HepG2 (cell line): ENCODE results near the gene FITM1. TPM values are rescaled to one million over a fixed set of nuclear protein-coding genes. Genes with fewer than 3 reads are reported as not detected.
A peak's percentile ranks its signal among the peaks of the same experiment; 100 is the strongest.

ENCODE experiments used
- DR1 ChIP-seq: sonication (generic); formaldehyde crosslinking; IDR thresholded peaks from 2 replicates; pipeline ENCODE4 v1.8.0; 2021; ENCODE audit warnings: mild to moderate bottlenecking, missing genetic modification reagents, inconsistent platforms
- FOXP4 ChIP-seq: sonication (generic); formaldehyde crosslinking; IDR thresholded peaks from 2 replicates; pipeline ENCODE4 v1.4.0; 2020; ENCODE audit warnings: missing genetic modification reagents
- HDAC6 ChIP-seq: fragments of 200-600 bp; sonication (generic); IDR thresholded peaks from 2 replicates; pipeline ENCODE4 v1.7.0; 2017; ENCODE audit warnings: mild to moderate bottlenecking, antibody characterized with exemption, low read length, low read depth
- HIC2 ChIP-seq: sonication (generic); formaldehyde crosslinking; IDR thresholded peaks from 2 replicates; pipeline ENCODE4 v1.9.0; 2022; ENCODE audit warnings: low read depth, missing genetic modification reagents
- HMG20A ChIP-seq: IDR thresholded peaks from 2 replicates; pipeline ENCODE4 v1.6.1; 2016; ENCODE audit warnings: borderline replicate concordance
- MEF2D ChIP-seq: sonication (generic); formaldehyde crosslinking; IDR thresholded peaks from 2 replicates; pipeline ENCODE4 v1.5.1; 2020; ENCODE audit warnings: mild to moderate bottlenecking, missing genetic modification reagents
- MIER3 ChIP-seq: IDR thresholded peaks from 2 replicates; pipeline ENCODE4 v1.6.1; 2016; ENCODE audit warnings: missing compliant biosample characterization, borderline replicate concordance
- NR3C1 ChIP-seq: sonication (generic); formaldehyde crosslinking; IDR thresholded peaks from 2 replicates; pipeline ENCODE4 v1.4.0; 2020; ENCODE audit warnings: missing genetic modification reagents
- PATZ1 ChIP-seq: sonication (generic); formaldehyde crosslinking; IDR thresholded peaks from 2 replicates; pipeline ENCODE4 v1.4.0; 2020; ENCODE audit warnings: missing genetic modification reagents
- PAX8 ChIP-seq: sonication (generic); formaldehyde crosslinking; IDR thresholded peaks from 2 replicates; pipeline ENCODE4 v1.8.0; 2022; ENCODE audit warnings: mild to moderate bottlenecking, missing genetic modification reagents, borderline replicate concordance
- PCBP1 ChIP-seq: fragments of 200-400 bp; formaldehyde crosslinking; IDR thresholded peaks from 2 replicates; pipeline ENCODE4 v1.6.1; 2017; ENCODE audit warnings: mild to moderate bottlenecking, low read depth, low read length, borderline replicate concordance
- SNRNP70 ChIP-seq: fragments of 200-400 bp; formaldehyde crosslinking; IDR thresholded peaks from 2 replicates; pipeline ENCODE4 v1.6.1; 2017; ENCODE audit warnings: mild to moderate bottlenecking, low read depth, low read length, moderate library complexity
- ZBTB8A ChIP-seq: sonication (generic); formaldehyde crosslinking; IDR thresholded peaks from 2 replicates; pipeline ENCODE4 v1.4.0; 2020; ENCODE audit warnings: mild to moderate bottlenecking, low read depth, missing genetic modification reagents, borderline replicate concordance
- ZKSCAN5 ChIP-seq: sonication (generic); formaldehyde crosslinking; IDR thresholded peaks from 2 replicates; pipeline ENCODE4 v1.5.1; 2020; ENCODE audit warnings: mild to moderate bottlenecking, missing genetic modification reagents
- ZMYM2 ChIP-seq: sonication (generic); formaldehyde crosslinking; IDR thresholded peaks from 2 replicates; pipeline ENCODE4 v1.8.0; 2022; ENCODE audit warnings: mild to moderate bottlenecking, missing genetic modification reagents
- ZNF260 ChIP-seq: sonication (generic); formaldehyde crosslinking; IDR thresholded peaks from 2 replicates; pipeline ENCODE4 v1.4.0; 2020; ENCODE audit warnings: missing genetic modification reagents, low read depth, mild to moderate bottlenecking, borderline replicate concordance
- ZNF549 ChIP-seq: sonication (generic); formaldehyde crosslinking; IDR thresholded peaks from 2 replicates; pipeline ENCODE4 v1.5.0; 2020; ENCODE audit warnings: missing genetic modification reagents
- ZNF761 ChIP-seq: sonication (generic); formaldehyde crosslinking; conservative IDR thresholded peaks from 2 replicates; pipeline ENCODE4 v1.4.0; 2020; ENCODE audit warnings: mild to moderate bottlenecking, missing genetic modification reagents
- ZNF772 ChIP-seq: sonication (generic); formaldehyde crosslinking; IDR thresholded peaks from 2 replicates; pipeline ENCODE4 v1.5.0; 2020; ENCODE audit warnings: mild to moderate bottlenecking, missing genetic modification reagents
- ZNF800 ChIP-seq: sonication (generic); formaldehyde crosslinking; IDR thresholded peaks from 2 replicates; pipeline ENCODE4 v1.4.0; 2020; ENCODE audit warnings: missing genetic modification reagents
- ZSCAN21 ChIP-seq: sonication (generic); formaldehyde crosslinking; IDR thresholded peaks from 2 replicates; pipeline ENCODE4 v1.8.0; 2022; ENCODE audit warnings: mild to moderate bottlenecking, missing genetic modification reagents, moderate library complexity, borderline replicate concordance
- polyA plus RNA-seq, 8 experiments: library from polyadenylated mRNA; depleted of rRNA in 3 of 8; stranded (reverse) in 7 of 8; unstranded in 1 of 8; fragments of >200 nt; fragmentation: Illumina TruSeq in 4 of 8; extraction: Trizol in 4 of 8; gene quantifications; 2 replicates each; pipeline versions ENCODE4 v1.2.1 to v1.2.3, GENCODE V29; 2011 to 2016; ENCODE audit warnings: low read depth in 4 of 8, missing spikeins in 1 of 8, mixed read lengths in 1 of 8; ENCODE audit not compliant: insufficient read depth in 1 of 8
- total RNA-seq, 5 experiments: library from RNA; depleted of rRNA; stranded (reverse); fragments of >200 nt; fragmentation: Illumina TruSeq; extraction: Trizol; gene quantifications; 2 replicates each; pipeline ENCODE4 v1.2.3, GENCODE V29; 2016; ENCODE audit warnings: low read depth in 1 of 5

FITM1 gene
- total and polyA plus RNA-seq, 2 of the 13 experiments (the other 11 are each of a cell fraction or from before 2014, with no cell fraction given), result 2.7 to 5.8 TPM

GRCh38 chr14:24146453-24146977, 16.1 kb downstream of the FITM1 start, which contains the start of gene PSME2 (continued):
- TF ChIP-seq SNRNP70, result no peak
- no peak for TF ChIP-seq PCBP1
- no peak for TF ChIP-seq HDAC6
- TF ChIP-seq PATZ1 (CRISPR knock-in tag), result peak; percentile 99
- no peak for TF ChIP-seq ZNF761
- peak; percentile 91 for TF ChIP-seq MEF2D (CRISPR knock-in tag)
- TF ChIP-seq ZKSCAN5 (CRISPR knock-in tag), result peak; percentile 66; the same call in 1 of the 2 replicates
- peak; percentile 76; the same call in 1 of the 2 replicates for TF ChIP-seq DR1
- TF ChIP-seq ZNF772 (CRISPR knock-in tag), result 0 out of 2 replicates have a peak, but pooled peaks have one; percentile 30
- no peak; the same call in 1 of the 2 replicates for TF ChIP-seq PAX8 (CRISPR knock-in tag)
- no peak for TF ChIP-seq ZBTB8A
- no peak for TF ChIP-seq ZNF260 (CRISPR knock-in tag)
- TF ChIP-seq ZMYM2, result no peak
- TF ChIP-seq ZSCAN21 (CRISPR knock-in tag), result no peak; the same call in 1 of the 2 replicates
- no peak for TF ChIP-seq ZNF549 (CRISPR knock-in tag)
- peak; percentile 51; the same call in 1 of the 2 replicates for TF ChIP-seq FOXP4 (CRISPR knock-in tag)
- no peak for TF ChIP-seq NR3C1 (CRISPR knock-in tag)
- 0 out of 2 replicates have a peak, but pooled peaks have one; percentile 64 for TF ChIP-seq HIC2 (CRISPR knock-in tag)
- TF ChIP-seq ZNF800 (CRISPR knock-in tag), result peak; percentile 47
- TF ChIP-seq HMG20A (CRISPR knock-in tag), result peak; percentile 35; the same call in 1 of the 2 replicates
- peak; percentile 52; the same call in 1 of the 2 replicates for TF ChIP-seq MIER3
